Measurements from ENCODE around the gene BATF. TPM values are rescaled to one million over a fixed set of nuclear protein-coding genes. Genes with fewer than 3 reads are reported as not detected.

The BATF gene
- total and polyA plus RNA-seq, 2 donors (not counting 1 experiment from before 2014, with no cell fraction given), result 12.8 to 16.4 TPM

DNA sequence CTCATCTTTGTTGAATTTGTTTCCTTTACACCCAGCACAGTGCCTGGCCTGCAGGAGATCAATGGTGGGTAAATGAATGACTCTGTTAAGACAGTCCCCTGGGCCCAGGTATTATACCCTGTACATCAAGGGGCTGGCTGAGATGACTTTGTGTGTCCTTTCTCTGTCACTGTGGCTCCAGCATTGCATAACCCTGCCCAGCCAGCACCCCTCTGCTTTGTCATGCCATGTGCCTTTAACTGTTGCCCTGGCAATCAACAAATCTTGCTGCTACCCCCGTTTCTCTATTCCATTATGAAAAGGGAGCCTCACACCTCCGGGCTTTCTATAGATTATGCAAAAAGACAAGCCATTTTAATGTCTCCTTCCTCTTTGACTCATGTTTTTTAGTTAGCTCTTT, 48.5 kb downstream of the BATF start:
- no peak for DNase-seq
- intact Hi-C loops (cut with micrococcal nuclease), result no loop called here
- Histone ChIP-seq H3K4me3 (ENCODE audit: control extremely low read depth in 1 of 5, extremely low read depth in 1 of 5, insufficient read depth in 1 of 5, low read depth in 2 of 5, low read length in 4 of 5) (no peak overlapping the region), H3K27me3 (replicated peaks in 1 of 4; ENCODE audit: control extremely low read depth in 1 of 4, control insufficient read depth in 3 of 4, insufficient read depth in 4 of 4, low read length in 3 of 4) (peaks cover 0 to 2% (median 0%) of the 10 kb centered on the region in 4 experiments), H3K79me2 (ENCODE audit: control insufficient read depth, insufficient read depth, low read length) (no peaks in the 10 kb centered on the region), H2AFZ (ENCODE audit: insufficient read depth, low read depth, low read length, poor library complexity, severe bottlenecking) (no peak overlapping the region), H3K9ac (ENCODE audit: low read length) (no peak overlapping the region), H3K4me2 (replicated peaks; ENCODE audit: low read depth, low read length, poor library complexity, severe bottlenecking) (no peak overlapping the region), H3K36me3 (replicated peaks in 1 of 2; ENCODE audit: control extremely low read depth in 1 of 2, control insufficient read depth in 1 of 2, extremely low read depth in 1 of 2, insufficient read depth in 2 of 2, low read length in 1 of 2) (no peaks in the 10 kb centered on the region), H3K27ac (ENCODE audit: low read length in 2 of 2) (no peak overlapping the region), H3K4me1 (ENCODE audit: control insufficient read depth in 2 of 2, insufficient read depth in 2 of 2, low read length in 2 of 2) (no peaks in the 10 kb centered on the region), H3K9me3 (ENCODE audit: control extremely low read depth in 1 of 3, control insufficient read depth in 2 of 3, insufficient read depth in 1 of 3, low read length in 2 of 3) (no peaks in the 10 kb centered on the region), H4K20me1 (ENCODE audit: control insufficient read depth, insufficient read depth, low read length, poor library complexity, severe bottlenecking) (no peaks in the 10 kb centered on the region)
- Mint-ChIP-seq H3K27ac (no peak overlapping the region), H3K9me3 (ENCODE audit: insufficient read depth) (no peaks in the 10 kb centered on the region), H3K27me3 (no peaks in the 10 kb centered on the region), H3K4me1 (no peaks in the 10 kb centered on the region), H3K4me3 (no peak overlapping the region)
- 60% methylated on average over 1 of the region's 2 CpGs for WGBS (ENCODE audit: insufficient coverage)
- ChIA-PET CTCF (interaction anchor here (1.0 to 12.1 kb wide), 3 partner anchors 9 to 84 kb away, joined by 3 to 447 read pairs (median 8); partner anchors contain the start of genes ERG28 and TTLL5), POLR2A (interaction anchor here (0.6 kb wide), 2 partner anchors 8 to 267 kb away, joined by 4 read pairs; no protein-coding TSS in a partner anchor)
- TF ChIP-seq, protein P1, sequence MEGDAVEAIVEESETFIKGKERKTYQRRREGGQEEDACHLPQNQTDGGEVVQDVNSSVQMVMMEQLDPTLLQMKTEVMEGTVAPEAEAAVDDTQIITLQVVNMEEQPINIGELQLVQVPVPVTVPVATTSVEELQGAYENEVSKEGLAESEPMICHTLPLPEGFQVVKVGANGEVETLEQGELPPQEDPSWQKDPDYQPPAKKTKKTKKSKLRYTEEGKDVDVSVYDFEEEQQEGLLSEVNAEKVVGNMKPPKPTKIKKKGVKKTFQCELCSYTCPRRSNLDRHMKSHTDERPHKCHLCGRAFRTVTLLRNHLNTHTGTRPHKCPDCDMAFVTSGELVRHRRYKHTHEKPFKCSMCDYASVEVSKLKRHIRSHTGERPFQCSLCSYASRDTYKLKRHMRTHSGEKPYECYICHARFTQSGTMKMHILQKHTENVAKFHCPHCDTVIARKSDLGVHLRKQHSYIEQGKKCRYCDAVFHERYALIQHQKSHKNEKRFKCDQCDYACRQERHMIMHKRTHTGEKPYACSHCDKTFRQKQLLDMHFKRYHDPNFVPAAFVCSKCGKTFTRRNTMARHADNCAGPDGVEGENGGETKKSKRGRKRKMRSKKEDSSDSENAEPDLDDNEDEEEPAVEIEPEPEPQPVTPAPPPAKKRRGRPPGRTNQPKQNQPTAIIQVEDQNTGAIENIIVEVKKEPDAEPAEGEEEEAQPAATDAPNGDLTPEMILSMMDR (IDR thresholded peaks at IDR 0.05), result no peak
- TF ChIP-seq EZH2 (IDR thresholded peaks at IDR 0.05; ENCODE audit: borderline replicate concordance, insufficient read depth, low read depth, low read length, poor library complexity, severe bottlenecking), result no peak
- ATAC-seq (ENCODE audit: low read depth), result no peak

DNA sequence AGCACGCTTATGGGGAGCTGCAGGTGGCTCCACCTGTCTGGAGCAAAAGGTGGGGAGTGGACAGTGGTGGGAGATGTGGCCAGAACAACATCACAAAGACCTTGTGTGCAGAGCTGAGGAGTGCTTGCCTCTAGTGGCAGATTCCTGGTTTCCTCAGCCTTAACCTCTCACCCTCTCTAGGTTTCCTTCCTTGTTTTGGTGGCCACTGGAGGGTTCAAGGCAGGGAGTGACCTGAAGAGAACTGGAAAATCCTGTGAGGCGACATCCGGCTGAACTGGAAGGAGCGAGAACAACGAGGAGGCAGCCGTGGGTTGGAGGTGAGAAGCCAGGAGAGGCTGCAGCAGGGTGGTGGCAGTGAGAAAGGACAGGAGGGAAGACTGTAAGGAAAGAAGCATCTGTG, 49.8 kb downstream of the BATF start:
- Histone ChIP-seq H4K20me1 (ENCODE audit: control insufficient read depth, insufficient read depth, low read length, poor library complexity, severe bottlenecking) (no peaks in the 10 kb centered on the region), H3K4me2 (replicated peaks; ENCODE audit: low read depth, low read length, poor library complexity, severe bottlenecking) (no peak overlapping the region), H3K27ac (ENCODE audit: low read length in 2 of 2) (no peak overlapping the region), H3K9me3 (ENCODE audit: control extremely low read depth in 1 of 3, control insufficient read depth in 2 of 3, insufficient read depth in 1 of 3, low read length in 2 of 3) (no peaks in the 10 kb centered on the region), H3K27me3 (replicated peaks in 1 of 4; ENCODE audit: control extremely low read depth in 1 of 4, control insufficient read depth in 3 of 4, insufficient read depth in 4 of 4, low read length in 3 of 4) (peaks cover 0 to 2% (median 0%) of the 10 kb centered on the region in 4 experiments), H2AFZ (ENCODE audit: insufficient read depth, low read depth, low read length, poor library complexity, severe bottlenecking) (no peak overlapping the region), H3K4me3 (ENCODE audit: control extremely low read depth in 1 of 5, extremely low read depth in 1 of 5, insufficient read depth in 1 of 5, low read depth in 2 of 5, low read length in 4 of 5) (no peak overlapping the region), H3K79me2 (ENCODE audit: control insufficient read depth, insufficient read depth, low read length) (no peaks in the 10 kb centered on the region), H3K4me1 (ENCODE audit: control insufficient read depth in 2 of 2, insufficient read depth in 2 of 2, low read length in 2 of 2) (peaks cover 0 to 1% of the 10 kb centered on the region in 2 donors), H3K36me3 (replicated peaks in 1 of 2; ENCODE audit: control extremely low read depth in 1 of 2, control insufficient read depth in 1 of 2, extremely low read depth in 1 of 2, insufficient read depth in 2 of 2, low read length in 1 of 2) (no peaks in the 10 kb centered on the region), H3K9ac (ENCODE audit: low read length) (no peak overlapping the region)
- H3K9me3 Mint-ChIP-seq (ENCODE audit: insufficient read depth), result no peaks in the 10 kb centered on the region
- H3K4me3 Mint-ChIP-seq, result no peak overlapping the region
- ChIA-PET CTCF (interaction anchor here (1.6 to 12.1 kb wide), 3 partner anchors 11 to 411 kb away, joined by 5 to 447 read pairs (median 8); partner anchors contain the start of genes ERG28 and TTLL5), POLR2A (no interaction called here)
- ATAC-seq (ENCODE audit: low read depth) (no peak), DNase-seq (no peak)
- 94% methylated on average over 6 of the region's 6 CpGs for WGBS (ENCODE audit: insufficient coverage)
- intact Hi-C loops (cut with micrococcal nuclease), result no loop called here
- no peak for TF ChIP-seq EZH2 (IDR thresholded peaks at IDR 0.05; ENCODE audit: borderline replicate concordance, insufficient read depth, low read depth, low read length, poor library complexity, severe bottlenecking)
- TF ChIP-seq, protein P1 (IDR thresholded peaks at IDR 0.05), result no peak
- H3K4me1 Mint-ChIP-seq, result no peaks in the 10 kb centered on the region
- no peak overlapping the region for H3K27ac Mint-ChIP-seq
- no peaks in the 10 kb centered on the region for H3K27me3 Mint-ChIP-seq

All from B cell (primary cell).